HL-60/S4 treated with phorbol 12-myristate 13-acetate at 8.2 ng/mL for 4 days and 3 days (cell line): Measurements from ENCODE around the gene CCNQ.
"Not testable (repeated sequence)": the region's sequence is repeated elsewhere in the genome, so short reads cannot be mapped to it uniquely, and the experiment has no call there.

Experiments used
- in situ Hi-C: fragments of 300-500 bp; cut with MboI; formaldehyde crosslinking; loops from 2 replicates; pipeline ENCODE4 v1.15.0; 2022; ENCODE audit warnings: low sequenced_read_pairs

Gene CCNQ

GRCh38 chrX:153623310-153624029, 24.5 kb upstream of the CCNQ start:
- in situ Hi-C loops, result no loop called here

DNA sequence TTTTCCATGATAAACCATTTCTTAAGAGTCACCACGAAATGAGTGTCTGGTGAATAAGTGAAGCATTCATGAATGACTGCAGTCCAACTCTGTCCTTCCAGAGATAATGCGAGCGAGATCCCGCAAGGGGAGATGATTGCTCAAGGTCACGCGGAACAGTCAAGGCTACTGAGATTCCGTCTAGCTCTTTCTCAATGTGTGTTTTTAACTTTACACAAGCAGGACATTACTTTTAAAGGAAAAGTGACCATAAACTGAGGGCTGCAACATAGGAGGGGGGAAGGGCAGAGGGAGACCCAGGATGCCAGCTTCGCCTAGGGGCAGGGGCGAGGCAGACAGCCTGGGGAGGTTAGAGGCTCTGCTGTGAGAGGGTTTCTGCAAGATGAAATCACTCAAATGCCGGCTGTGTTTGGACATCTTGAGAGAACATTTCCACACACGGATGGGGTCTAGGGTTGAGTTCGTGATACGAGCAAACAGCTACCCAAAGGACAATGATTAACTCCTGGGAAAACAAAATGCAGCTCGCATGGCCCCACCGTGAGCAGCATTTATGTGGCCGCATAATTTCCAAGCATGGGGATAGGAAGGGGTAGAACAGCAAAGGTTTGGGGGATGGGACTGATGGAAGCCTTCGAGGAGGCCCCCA, 23.8 kb upstream of the CCNQ start:
- in situ Hi-C loops, result no loop called here

DNA sequence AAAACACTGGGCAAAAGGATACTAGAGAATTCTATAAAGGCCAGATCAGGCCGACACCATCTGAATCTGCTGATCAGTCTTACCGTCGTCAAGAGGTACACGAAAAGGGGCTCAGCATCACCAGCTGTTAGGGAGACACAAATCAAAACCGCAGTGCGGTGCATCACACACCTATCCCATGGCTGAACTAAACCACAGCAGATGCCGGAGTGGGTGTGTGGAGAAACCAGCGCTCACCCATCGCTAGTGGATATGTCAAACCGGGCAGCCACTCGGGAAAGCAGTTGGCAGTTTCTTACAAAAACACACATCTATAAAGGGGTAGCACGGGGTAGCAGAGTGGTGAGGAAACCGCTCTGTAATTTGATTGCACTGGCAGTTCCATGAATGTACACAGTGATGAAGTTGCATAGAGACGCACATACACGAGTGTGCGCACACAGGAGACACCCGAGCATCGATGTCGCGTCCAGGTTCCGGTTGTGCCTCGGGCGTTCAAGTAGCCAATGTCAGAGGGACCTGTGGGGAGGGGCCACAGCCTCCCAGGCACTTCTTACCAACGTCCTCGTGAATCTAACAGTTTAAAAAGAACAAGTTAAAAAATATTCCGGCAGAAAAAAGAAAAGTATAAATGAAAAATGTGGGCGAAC, 23.1 kb upstream of the CCNQ start:
- in situ Hi-C loops, result no loop called here

DNA sequence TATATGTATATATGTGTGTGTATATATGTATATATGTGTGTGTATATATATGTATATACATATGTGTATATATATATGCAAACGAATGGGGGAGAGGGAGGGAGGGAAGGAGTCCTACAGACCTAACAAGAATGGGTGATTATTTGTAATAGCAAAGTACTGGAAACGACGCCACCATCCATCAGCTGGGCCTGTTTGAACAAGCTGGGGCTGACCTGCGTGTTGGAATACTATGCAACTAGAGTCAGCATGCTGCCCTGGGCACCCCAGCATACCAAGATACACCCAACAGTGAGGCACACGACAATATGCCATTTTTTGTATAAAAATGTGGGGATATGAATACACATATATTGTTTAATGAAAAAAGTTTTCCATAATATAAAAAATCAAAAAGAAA, 21.6 kb upstream of the CCNQ start:
- in situ Hi-C loops, result no loop called here

- in situ Hi-C loops, result no loop called here
Observed at GRCh38 chrX:153614818-153615217, 15.9 kb upstream of the CCNQ start.

GRCh38 chrX:153612413-153612812, 13.5 kb upstream of the CCNQ start:
- in situ Hi-C loops, result no loop called here

GRCh38 chrX:153611298-153612095, 12.6 kb upstream of the CCNQ start:
- in situ Hi-C loops, result no loop called here

GRCh38 chrX:153610836-153611213, 11.9 kb upstream of the CCNQ start:
- in situ Hi-C loops, result no loop called here

DNA sequence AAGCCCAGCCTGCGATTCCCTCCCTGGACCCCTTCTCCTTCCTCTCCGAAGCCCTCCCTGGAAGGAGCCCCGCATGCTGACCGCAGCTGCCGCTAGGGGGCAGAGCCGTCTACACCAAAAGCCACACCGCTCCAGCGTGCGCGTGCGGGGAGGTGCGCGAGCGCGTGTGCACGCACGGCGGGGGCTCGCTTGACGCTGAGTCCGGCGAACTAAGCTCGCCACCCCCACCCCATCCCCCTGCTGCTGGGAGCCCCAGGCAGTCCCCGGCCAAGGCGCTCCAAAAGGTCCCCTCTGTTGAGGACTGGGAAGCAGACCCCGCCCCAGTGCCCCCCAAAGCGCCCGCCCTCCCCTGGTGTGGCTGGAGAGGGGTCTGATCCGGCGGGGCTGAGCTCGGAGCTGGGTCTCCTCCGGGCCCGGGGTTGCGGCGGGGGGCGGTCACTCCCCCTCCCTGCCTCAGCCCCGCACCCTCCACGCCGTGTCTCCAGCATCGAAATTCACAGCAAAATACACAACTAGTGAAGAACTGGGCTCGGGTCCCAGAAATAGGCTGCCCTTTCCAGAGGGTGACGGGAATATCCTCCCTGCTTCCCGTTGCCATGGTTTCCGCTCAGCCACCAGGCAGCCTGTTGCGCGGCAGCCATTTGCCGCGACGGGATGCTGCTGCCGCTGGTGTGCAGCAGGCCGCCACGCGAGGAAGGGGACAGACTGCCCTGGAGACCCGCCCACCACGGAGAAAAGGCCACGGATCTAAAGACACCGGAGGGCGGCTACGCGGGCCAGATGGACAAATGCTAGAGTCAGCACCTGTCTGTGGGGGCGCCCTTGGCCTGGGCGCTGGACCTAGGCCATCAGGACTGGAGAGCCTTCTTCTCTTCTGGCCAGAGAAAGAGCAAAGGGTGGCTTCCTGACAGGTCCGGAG, 11.2 kb upstream of the CCNQ start:
- in situ Hi-C loops, result no loop called here

GRCh38 chrX:153608806-153609205, 9.9 kb upstream of the CCNQ start:
- in situ Hi-C loops, result no loop called here

GRCh38 chrX:153608376-153608775, 9.4 kb upstream of the CCNQ start:
- in situ Hi-C loops, result no loop called here

- in situ Hi-C loops, result no loop called here
Observed at GRCh38 chrX:153606503-153606902, 7.6 kb upstream of the CCNQ start.

GRCh38 chrX:153604666-153605380, 5.9 kb upstream of the CCNQ start:
- in situ Hi-C loops, result not testable (repeated sequence)

DNA sequence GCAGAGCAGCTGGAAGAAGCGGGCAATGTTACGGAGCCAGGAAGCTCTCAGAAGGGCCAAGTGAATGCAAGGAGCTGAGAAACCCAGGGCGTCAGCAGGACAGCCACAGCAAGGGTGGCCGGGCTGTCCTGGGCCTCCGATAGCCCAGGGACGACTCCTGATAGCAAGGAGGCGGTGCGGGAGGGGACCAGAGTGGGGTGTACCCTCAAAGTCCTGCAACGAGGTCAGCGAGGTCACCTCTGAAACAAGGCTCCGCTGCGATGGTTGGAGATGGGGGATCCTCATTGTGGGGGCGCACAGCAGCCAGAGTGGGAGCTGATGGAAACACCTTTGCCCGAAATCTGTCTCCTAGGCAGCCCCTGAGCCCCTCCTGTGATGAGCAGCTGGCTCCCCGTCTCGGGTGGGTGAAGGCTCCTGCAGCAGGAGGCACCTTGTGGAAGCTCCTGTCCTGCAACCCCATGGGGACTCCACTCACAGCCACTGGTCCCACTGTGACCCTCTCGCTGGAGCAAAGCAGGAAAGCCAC, 4.3 kb upstream of the CCNQ start:
- in situ Hi-C loops, result no loop called here

DNA sequence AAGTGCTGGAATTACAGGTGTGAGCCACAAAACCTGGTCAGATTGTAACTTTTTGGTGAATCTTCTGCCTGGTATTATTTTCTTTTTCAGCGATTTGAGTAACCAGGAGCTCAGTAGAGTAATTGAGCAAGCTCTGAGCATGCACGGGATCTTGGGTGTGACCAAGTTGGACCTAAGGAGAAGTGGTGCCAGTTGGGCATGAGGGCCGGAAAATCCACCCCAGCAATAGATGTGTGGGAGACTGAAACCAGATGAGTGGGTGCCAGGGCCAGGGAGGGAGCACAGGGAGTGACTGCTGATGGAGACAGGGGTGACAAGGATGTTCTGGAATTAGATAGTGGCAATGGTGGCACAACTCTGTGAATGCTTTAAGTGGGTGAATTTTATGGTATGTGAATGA, 3.7 kb upstream of the CCNQ start:
- in situ Hi-C loops, result no loop called here

- in situ Hi-C loops, result no loop called here
Observed at GRCh38 chrX:153601511-153602110, 2.7 kb upstream of the CCNQ start.

DNA sequence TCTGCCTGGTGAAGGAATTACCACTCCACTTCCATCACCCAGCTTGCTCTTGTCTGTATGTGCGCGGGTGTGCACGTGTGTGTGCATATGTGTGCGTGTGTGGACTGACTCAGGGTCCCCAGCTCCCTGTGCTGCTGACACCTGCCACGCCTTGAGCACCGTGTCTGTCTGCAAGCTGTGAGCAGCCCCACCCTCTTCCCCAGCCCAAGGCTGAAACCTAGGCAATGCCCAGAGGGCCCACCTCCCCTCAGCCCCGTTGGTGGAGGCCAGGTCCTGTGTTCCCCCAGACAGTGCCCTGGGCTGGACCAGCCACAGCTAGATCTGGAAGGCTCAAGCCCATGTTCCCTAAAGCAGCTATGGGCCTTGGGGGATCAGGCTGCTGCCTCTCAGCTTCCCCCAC, 2.0 kb upstream of the CCNQ start:
- in situ Hi-C loops, result no loop called here

GRCh38 chrX:153600032-153600373, 1.1 kb upstream of the CCNQ start:
- in situ Hi-C loops, result no loop called here
